HG03571 (cell line): ENCODE data around the gene CDON.
"Not testable (repeated sequence)": the region's sequence is repeated elsewhere in the genome, so short reads cannot be mapped to it uniquely, and the experiment has no call there.

Experiments
- ATAC-seq: cut with Tn5 transposase; IDR thresholded peaks from one replicate; pipeline ENCODE4 v1.9.1; 2021; ENCODE audit not compliant: unreplicated experiment

The CDON gene

GRCh38 chr11:125925804-125926203 lies 136.9 kb downstream of the CDON start:
- no peak for ATAC-seq

- no peak for ATAC-seq
These were observed 137.4 kb downstream of the CDON start for GRCh38 chr11:125925247-125925740.

GRCh38 chr11:125924384-125925007 lies 138.2 kb downstream of the CDON start:
- no peak for ATAC-seq

GRCh38 chr11:125923633-125924032 lies 139.0 kb downstream of the CDON start:
- ATAC-seq, result no peak

GRCh38 chr11:125923012-125923579 lies 139.6 kb downstream of the CDON start:
- ATAC-seq, result no peak

GRCh38 chr11:125922156-125922555 lies 140.5 kb downstream of the CDON start:
- no peak for ATAC-seq

GRCh38 chr11:125921042-125921441 lies 141.6 kb downstream of the CDON start:
- no peak for ATAC-seq

- no peak for ATAC-seq
These were observed 144.4 kb downstream of the CDON start for GRCh38 chr11:125918140-125918840.

- ATAC-seq, result no peak
These were observed 145.9 kb downstream of the CDON start for GRCh38 chr11:125916683-125917347.

- ATAC-seq, result not testable (repeated sequence)
These were observed 148.1 kb downstream of the CDON start for GRCh38 chr11:125914601-125915000.

- no peak for ATAC-seq
These were observed 152.3 kb downstream of the CDON start for GRCh38 chr11:125910226-125910849.
